Muscle of leg (tissue), 11 donors: ENCODE results near the gene TRIM7. TPM values are rescaled to one million over a fixed set of nuclear protein-coding genes. Genes with fewer than 3 reads are reported as not detected.
A peak's percentile ranks its signal among the peaks of the same experiment; 100 is the strongest.

Experiments used
- DNase-seq: peaks from one replicate; pipeline ENCODE4 v3.0.0; 2013
- H3K27ac ChIP-seq: one replicate; pipeline ENCODE4 v1.5.1; 2013; ENCODE audit warnings: mild to moderate bottlenecking, low read length, control low read depth
- H3K27me3 ChIP-seq: one replicate; pipeline ENCODE4 v1.6.1; 2013; ENCODE audit warnings: low read length; ENCODE audit not compliant: control insufficient read depth, insufficient read depth
- H3K36me3 ChIP-seq: one replicate; pipeline ENCODE4 v1.6.1; 2013; ENCODE audit warnings: low read length; ENCODE audit not compliant: control insufficient read depth, insufficient read depth
- H3K4me1 ChIP-seq: one replicate; pipeline ENCODE4 v1.6.1; 2013; ENCODE audit warnings: low read length; ENCODE audit not compliant: control insufficient read depth, insufficient read depth
- H3K4me3 ChIP-seq: one replicate; pipeline ENCODE4 v1.5.1; 2013; ENCODE audit warnings: low read length, control low read depth
- H3K9me3 ChIP-seq: replicated peaks from 2 replicates; pipeline ENCODE4 v1.6.1; 2013; ENCODE audit warnings: low read depth, low read length; ENCODE audit not compliant: control insufficient read depth
- WGBS: methylation state at CpG from one replicate; pipeline ENCODE4 v1.1.5; 2013; ENCODE audit warnings: missing lambda C conversion rate; ENCODE audit not compliant: insufficient coverage; 5-methylcytosine and 5-hydroxymethylcytosine counted together
- polyA plus RNA-seq, 8 donors: library from polyadenylated mRNA; unstranded; fragments of 120-200 nt; gene quantifications; one replicate each; pipeline versions ENCODE4 v1.2.1 to v1.2.3, GENCODE V29; 2013; ENCODE audit warnings: inconsistent platforms in 1 of 8, low replicate concordance in 1 of 8; ENCODE audit not compliant: insufficient read length in 8 of 8, insufficient read depth in 1 of 8
- total RNA-seq: library from RNA; stranded (reverse); fragments of 120-200 nt; gene quantifications from one replicate; pipeline ENCODE4 v1.2.4, GENCODE V29; 2013

The TRIM7 gene
- total and polyA plus RNA-seq, 9 donors: 7.7 to 22.0 (median 15.0) TPM

- no peaks in the 10 kb centered on the region for H3K9me3 ChIP-seq
- peaks cover 88% of the 10 kb centered on the region for H3K36me3 ChIP-seq
- H3K4me1 ChIP-seq: peaks cover 13% of the 10 kb centered on the region
- H3K27ac ChIP-seq: no peak overlapping the region
- no peaks in the 10 kb centered on the region for H3K27me3 ChIP-seq
- WGBS: 82% methylated on average over 8 of the region's 16 CpGs
- DNase-seq: no peak
- no peak overlapping the region for H3K4me3 ChIP-seq
Measured at GRCh38 chr5:181233088-181233800, 28.2 kb upstream of the TRIM7 start.

DNA sequence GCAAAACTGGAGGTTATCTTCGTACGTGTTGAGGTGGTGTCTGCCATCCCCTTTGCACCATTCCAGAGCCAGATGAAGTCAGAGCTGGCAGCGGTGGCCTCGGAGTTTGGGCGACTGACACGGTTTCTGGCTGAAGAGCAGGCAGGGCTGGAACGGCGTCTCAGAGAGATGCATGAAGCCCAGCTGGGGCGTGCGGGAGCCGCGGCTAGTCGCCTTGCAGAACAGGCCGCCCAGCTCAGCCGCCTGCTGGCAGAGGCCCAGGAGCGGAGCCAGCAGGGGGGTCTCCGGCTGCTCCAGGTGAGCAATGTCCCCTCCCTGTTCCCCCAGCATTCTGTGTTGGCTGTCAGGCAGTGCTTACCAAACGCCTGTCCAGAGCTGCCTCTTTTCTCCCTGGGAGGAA, 27.6 kb upstream of the TRIM7 start:
- 83% methylated on average over 17 of the region's 18 CpGs for WGBS
- Histone ChIP-seq H3K27me3 (no peaks in the 10 kb centered on the region), H3K4me1 (peaks cover 13% of the 10 kb centered on the region), H3K4me3 (no peak overlapping the region), H3K9me3 (no peaks in the 10 kb centered on the region), H3K27ac (no peak overlapping the region), H3K36me3 (peaks cover 88% of the 10 kb centered on the region)
- DNase-seq: no peak

- H3K4me1 ChIP-seq: peaks cover 13% of the 10 kb centered on the region
Measured at GRCh38 chr5:181231432-181231831, 26.4 kb upstream of the TRIM7 start.

DNA sequence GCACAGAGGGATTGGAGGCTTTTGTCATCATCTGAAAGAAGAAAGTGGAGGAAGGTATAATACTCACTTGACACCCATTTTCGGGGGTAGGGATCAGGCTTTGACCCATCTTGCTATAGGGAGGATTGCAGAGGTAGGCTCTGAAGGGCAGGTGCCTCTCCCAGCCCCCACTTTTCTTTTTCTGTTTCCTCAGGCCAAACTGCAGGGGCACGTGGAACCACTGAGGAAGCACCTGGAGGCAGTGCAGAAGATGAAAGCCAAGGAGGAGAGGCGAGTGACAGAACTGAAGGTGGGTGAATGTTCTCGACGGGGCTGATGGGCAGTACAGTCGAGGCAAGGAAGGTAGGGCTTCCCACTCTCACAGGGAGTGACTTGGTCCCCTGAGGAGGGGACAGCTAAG, 25.6 kb upstream of the TRIM7 start:
- DNase-seq: no peak
- no peaks in the 10 kb centered on the region for H3K27me3 ChIP-seq
- H3K4me3 ChIP-seq: no peak overlapping the region
- H3K9me3 ChIP-seq: no peaks in the 10 kb centered on the region
- peaks cover 7% of the 10 kb centered on the region for H3K4me1 ChIP-seq
- WGBS: 100% methylated on average over 1 of the region's 6 CpGs
- peaks cover 71% of the 10 kb centered on the region for H3K36me3 ChIP-seq
- no peak overlapping the region for H3K27ac ChIP-seq

More at GRCh38 chr5:181231432-181231831, 26.4 kb upstream of the TRIM7 start:
- no peak overlapping the region for H3K4me3 ChIP-seq
- no peak overlapping the region for H3K27ac ChIP-seq
- H3K9me3 ChIP-seq: no peaks in the 10 kb centered on the region
- H3K27me3 ChIP-seq: no peaks in the 10 kb centered on the region
- 83% methylated on average over 5 of the region's 7 CpGs for WGBS
- DNase-seq: no peak
- peaks cover 79% of the 10 kb centered on the region for H3K36me3 ChIP-seq

DNA sequence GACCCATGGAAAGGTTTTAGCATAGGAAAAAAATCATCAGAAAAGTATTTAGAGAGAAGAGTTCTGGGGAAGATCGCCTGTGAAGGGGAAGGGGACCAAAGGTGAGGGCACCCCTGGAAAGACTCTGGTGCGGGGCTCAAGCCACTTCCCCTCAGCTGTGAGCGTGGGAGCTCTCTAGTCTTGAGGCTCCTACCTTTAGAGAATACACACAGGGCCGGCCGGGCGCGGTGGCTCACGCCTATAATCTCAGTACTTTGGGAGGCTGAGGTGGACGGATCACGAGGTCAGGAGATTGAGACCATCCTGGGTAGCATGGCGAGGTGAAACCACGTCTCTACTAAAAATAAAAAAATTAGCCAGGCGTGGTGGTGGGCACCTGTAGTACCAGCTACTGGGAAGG, 25.0 kb upstream of the TRIM7 start:
- no peak for DNase-seq
- Histone ChIP-seq H3K27ac (no peak overlapping the region), H3K4me3 (no peak overlapping the region), H3K36me3 (peaks cover 65% of the 10 kb centered on the region), H3K27me3 (no peaks in the 10 kb centered on the region), H3K4me1 (peaks cover 3% of the 10 kb centered on the region), H3K9me3 (no peaks in the 10 kb centered on the region)
- 82% methylated on average over 10 of the region's 13 CpGs for WGBS

- 84% methylated on average over 17 of the region's 22 CpGs for WGBS
- no peaks in the 10 kb centered on the region for H3K9me3 ChIP-seq
- H3K4me3 ChIP-seq: peak overlapping the region; percentile 92
- H3K4me1 ChIP-seq: peaks cover 17% of the 10 kb centered on the region
- peak overlapping the region; percentile 99 for H3K27ac ChIP-seq
- DNase-seq: no peak
- H3K27me3 ChIP-seq: peaks cover 3% of the 10 kb centered on the region
- peaks cover 20% of the 10 kb centered on the region for H3K36me3 ChIP-seq
Measured at GRCh38 chr5:181224390-181225229, 19.6 kb upstream of the TRIM7 start.

DNA sequence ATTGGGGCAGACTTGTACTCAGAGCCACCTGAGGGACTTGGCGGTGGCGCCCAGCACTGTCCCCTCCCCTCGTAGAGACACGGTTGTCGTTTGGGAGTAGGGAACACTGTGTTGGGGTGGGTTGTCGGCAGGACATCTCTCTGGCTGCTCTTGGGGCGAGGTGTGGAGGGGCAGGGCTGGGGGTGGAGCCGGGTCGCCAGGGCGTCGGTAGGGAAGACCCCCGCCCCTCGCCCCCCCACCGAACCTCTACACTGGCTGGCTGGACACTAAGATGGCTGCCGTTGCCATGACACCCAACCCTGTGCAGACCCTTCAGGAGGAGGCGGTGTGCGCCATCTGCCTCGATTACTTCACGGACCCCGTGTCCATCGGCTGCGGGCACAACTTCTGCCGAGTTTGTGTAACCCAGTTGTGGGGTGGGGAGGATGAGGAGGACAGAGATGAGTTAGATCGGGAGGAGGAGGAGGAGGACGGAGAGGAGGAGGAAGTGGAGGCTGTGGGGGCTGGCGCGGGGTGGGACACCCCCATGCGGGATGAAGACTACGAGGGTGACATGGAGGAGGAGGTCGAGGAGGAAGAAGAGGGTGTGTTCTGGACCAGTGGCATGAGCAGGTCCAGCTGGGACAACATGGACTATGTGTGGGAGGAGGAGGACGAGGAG, 18.9 kb upstream of the TRIM7 start:
- WGBS: 2% methylated on average over 19 of the region's 31 CpGs
- H3K36me3 ChIP-seq: peaks cover 12% of the 10 kb centered on the region
- peak overlapping the region; percentile 92 for H3K4me3 ChIP-seq
- peaks cover 17% of the 10 kb centered on the region for H3K4me1 ChIP-seq
- DNase-seq: peak; percentile 83
- peaks cover 8% of the 10 kb centered on the region for H3K27me3 ChIP-seq
- no peaks in the 10 kb centered on the region for H3K9me3 ChIP-seq
- peak overlapping the region; percentile 99 for H3K27ac ChIP-seq

DNA sequence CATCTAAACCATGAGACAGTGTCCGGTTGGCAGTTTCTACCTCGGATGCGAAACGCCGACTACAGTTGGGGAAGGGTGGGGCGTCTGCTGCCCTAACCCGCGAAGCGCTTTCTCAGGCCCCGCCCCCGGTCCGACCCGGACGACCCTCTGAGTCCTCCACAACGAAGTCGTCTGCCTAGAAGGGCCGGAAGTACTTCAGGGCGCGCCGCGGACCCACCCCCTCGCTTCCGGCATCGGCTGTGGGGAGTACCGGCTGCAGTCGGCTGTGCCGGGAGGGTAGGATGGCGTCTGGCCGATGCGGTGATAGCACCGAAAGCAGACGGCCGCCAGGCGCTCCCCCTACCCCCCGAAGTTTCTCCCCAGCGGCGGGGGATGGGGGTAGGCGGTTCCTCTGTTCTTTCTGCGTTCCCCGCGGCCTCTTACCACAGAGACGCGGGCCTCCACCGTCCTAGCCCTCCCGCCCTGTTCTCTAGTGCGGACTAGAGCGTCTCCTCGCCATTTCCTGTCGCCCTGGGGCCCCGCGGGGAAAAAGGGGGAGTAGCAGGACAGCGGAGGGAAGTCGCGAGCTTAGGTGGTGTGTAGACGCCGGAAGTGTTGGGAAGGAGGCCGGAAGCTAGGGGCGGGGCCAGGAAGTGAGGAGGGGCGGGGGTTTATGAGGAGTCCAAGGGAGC, 18.2 kb upstream of the TRIM7 start, which contains the start of gene TRIM41:
TRIM41 (plus strand) TSS at position 224 of the 671 bp plus-strand sequence. CDS start 719 bp downstream, outside the sequence.
- Histone ChIP-seq H3K36me3 (peaks cover 9% of the 10 kb centered on the region), H3K27me3 (peaks cover 8% of the 10 kb centered on the region), H3K9me3 (no peaks in the 10 kb centered on the region), H3K27ac (peak within 1 kb of the TSS; percentile 99), H3K4me3 (peak within 1 kb of the TSS; percentile 92), H3K4me1 (peaks cover 17% of the 10 kb centered on the region)
- WGBS: under 1% methylated on average over 31 of the region's 59 CpGs
- DNase-seq: peak; percentile 100

GRCh38 chr5:181222630-181223057, 17.6 kb upstream of the TRIM7 start:
- Histone ChIP-seq H3K27me3 (peaks cover 8% of the 10 kb centered on the region), H3K9me3 (no peaks in the 10 kb centered on the region), H3K4me1 (peaks cover 20% of the 10 kb centered on the region), H3K4me3 (peak overlapping the region; percentile 92), H3K36me3 (peaks cover 3% of the 10 kb centered on the region), H3K27ac (peak overlapping the region; percentile 99)
- DNase-seq: no peak
- WGBS: 0% methylated on average over 9 of the region's 18 CpGs
